H9 (cell line): ENCODE data around the gene IQCK. TPM values are rescaled to one million over a fixed set of nuclear protein-coding genes. Genes with fewer than 3 reads are reported as not detected.

Experiments used
- DNase-seq: peaks from one replicate; pipeline ENCODE4 v3.0.0-alpha.2; 2017
- H2AFZ ChIP-seq: one replicate; pipeline ENCODE4 v1.6.1; 2013; ENCODE audit warnings: mild to moderate bottlenecking, low read length, control low read depth, moderate library complexity
- H2AK5ac ChIP-seq: 2 replicates; pipeline ENCODE4 v1.6.1; 2013; ENCODE audit warnings: low read length, control low read depth, mixed read lengths; ENCODE audit not compliant: insufficient read length
- H2BK120ac ChIP-seq: one replicate; pipeline ENCODE4 v1.6.1; 2013; ENCODE audit warnings: low read depth, mild to moderate bottlenecking, low read length, control low read depth, inconsistent platforms; ENCODE audit not compliant: poor library complexity, severe bottlenecking
- H2BK12ac ChIP-seq: 2 replicates; pipeline ENCODE4 v1.6.1; 2013; ENCODE audit warnings: low read length, control low read depth, mixed read lengths, low read depth; ENCODE audit not compliant: insufficient read length
- H2BK15ac ChIP-seq: 2 replicates; pipeline ENCODE4 v1.6.1; 2013; ENCODE audit warnings: low read depth, low read length, control low read depth
- H2BK20ac ChIP-seq: one replicate; pipeline ENCODE4 v1.6.1; 2013; ENCODE audit warnings: low read depth, mild to moderate bottlenecking, low read length, control low read depth, inconsistent platforms; ENCODE audit not compliant: poor library complexity, severe bottlenecking
- H2BK5ac ChIP-seq: 2 replicates; pipeline ENCODE4 v1.6.1; 2013; ENCODE audit warnings: low read length, control low read depth, mixed read lengths; ENCODE audit not compliant: insufficient read length
- H3K14ac ChIP-seq: 2 replicates; pipeline ENCODE4 v1.6.1; 2013; ENCODE audit warnings: low read length, control low read depth; ENCODE audit not compliant: insufficient read depth
- H3K18ac ChIP-seq: 2 replicates; pipeline ENCODE4 v1.6.1; 2013; ENCODE audit warnings: low read depth, mild to moderate bottlenecking, mixed read lengths, low read length, control low read depth; ENCODE audit not compliant: insufficient read length
- H3K23ac ChIP-seq: 2 replicates; pipeline ENCODE4 v1.6.1; 2013; ENCODE audit warnings: low read length, control low read depth, mixed read lengths, low read depth; ENCODE audit not compliant: insufficient read length
- H3K23me2 ChIP-seq: 2 replicates; pipeline ENCODE4 v1.6.1; 2013; ENCODE audit warnings: low read depth, mild to moderate bottlenecking, mixed read lengths, low read length, control low read depth; ENCODE audit not compliant: insufficient read length, poor library complexity, severe bottlenecking
- H3K27ac ChIP-seq: 2 replicates; pipeline ENCODE4 v1.5.1; 2013; ENCODE audit warnings: low read length, control low read depth, mixed read lengths, low read depth; ENCODE audit not compliant: insufficient read length
- H3K27me3 ChIP-seq: 2 replicates; pipeline ENCODE4 v1.6.1; 2013; ENCODE audit warnings: low read length, control low read depth, inconsistent platforms; ENCODE audit not compliant: insufficient read depth
- H3K4ac ChIP-seq: 2 replicates; pipeline ENCODE4 v1.6.1; 2013; ENCODE audit warnings: low read depth, mild to moderate bottlenecking, control low read depth, inconsistent platforms, low read length, moderate library complexity
- H3K4me1 ChIP-seq: 2 replicates; pipeline ENCODE4 v1.6.1; 2013; ENCODE audit warnings: low read length, control low read depth, inconsistent platforms; ENCODE audit not compliant: insufficient read depth
- H3K4me2 ChIP-seq: 2 replicates; pipeline ENCODE4 v1.6.1; 2013; ENCODE audit warnings: low read length, control low read depth, mixed read lengths; ENCODE audit not compliant: insufficient read length, insufficient read depth
- H3K56ac ChIP-seq: 2 replicates; pipeline ENCODE4 v1.6.1; 2013; ENCODE audit warnings: low read depth, mild to moderate bottlenecking, mixed read lengths, low read length, control low read depth; ENCODE audit not compliant: insufficient read length
- H3K79me1 ChIP-seq: 2 replicates; pipeline ENCODE4 v1.6.1; 2013; ENCODE audit warnings: low read depth, mild to moderate bottlenecking, moderate library complexity, low read length, control low read depth, inconsistent platforms; ENCODE audit not compliant: insufficient read depth, poor library complexity, severe bottlenecking
- H3K79me2 ChIP-seq: 2 replicates; pipeline ENCODE4 v1.6.1; 2013; ENCODE audit warnings: low read length, control low read depth, inconsistent platforms; ENCODE audit not compliant: insufficient read depth
- H3K9ac ChIP-seq: 2 replicates; pipeline ENCODE4 v1.6.1; 2013; ENCODE audit warnings: low read length, control low read depth, mixed read lengths; ENCODE audit not compliant: insufficient read length; ENCODE audit errors: extremely low read depth
- H3K9me3 ChIP-seq: one replicate; pipeline ENCODE4 v1.6.1; 2013; ENCODE audit warnings: low read depth, low read length, inconsistent platforms; ENCODE audit not compliant: control insufficient read depth
- H3T11ph ChIP-seq: one replicate; pipeline ENCODE4 v1.6.1; 2013; ENCODE audit warnings: mild to moderate bottlenecking, low read length, control low read depth, inconsistent platforms
- H4K20me1 ChIP-seq: one replicate; pipeline ENCODE4 v1.6.1; 2013; ENCODE audit not compliant: control insufficient read depth, insufficient read length, insufficient read depth
- H4K5ac ChIP-seq: 2 replicates; pipeline ENCODE4 v1.6.1; 2013; ENCODE audit warnings: low read depth, mild to moderate bottlenecking, mixed read lengths, low read length, control low read depth; ENCODE audit not compliant: insufficient read length
- H4K8ac ChIP-seq: replicated peaks from 2 replicates; pipeline ENCODE4 v1.6.1; 2013; ENCODE audit warnings: low read length, control low read depth, mixed read lengths, low read depth; ENCODE audit not compliant: insufficient read length
- H4K91ac ChIP-seq: 2 replicates; pipeline ENCODE4 v1.6.1; 2013; ENCODE audit warnings: low read depth, mild to moderate bottlenecking, moderate library complexity, mixed read lengths, low read length, control low read depth; ENCODE audit not compliant: insufficient read length
- H3K27ac Mint-ChIP-seq, 3 experiments: 2 replicates in 2 of 3; 3 replicates in 1 of 3; pipeline ENCODE4 v1.8.0; 2020 to 2021; ENCODE audit warnings: mixed read lengths in 3 of 3, mild to moderate bottlenecking in 1 of 3, moderate library complexity in 1 of 3
- H3K27me3 Mint-ChIP-seq: 2 replicates; pipeline ENCODE4 v1.8.0; 2021; ENCODE audit warnings: low read depth, mild to moderate bottlenecking, moderate library complexity, mixed read lengths
- H3K36me3 Mint-ChIP-seq, 3 experiments: 2 replicates in 2 of 3; 3 replicates in 1 of 3; pipeline ENCODE4 v1.8.0; 2020 to 2021; ENCODE audit warnings: low read depth in 3 of 3, mixed read lengths in 3 of 3; ENCODE audit not compliant: insufficient read depth in 1 of 3
- H3K4me1 Mint-ChIP-seq, 2 experiments: 2 replicates each; pipeline ENCODE4 v1.8.0; 2020; ENCODE audit warnings: mixed read lengths in 2 of 2
- H3K4me3 Mint-ChIP-seq, 2 experiments: 2 replicates in 1 of 2; 3 replicates in 1 of 2; pipeline ENCODE4 v1.8.0; 2020 to 2021; ENCODE audit warnings: mild to moderate bottlenecking in 2 of 2, mixed read lengths in 2 of 2, moderate library complexity in 1 of 2
- H3K9me3 Mint-ChIP-seq, 2 experiments: 2 replicates in 1 of 2; 3 replicates in 1 of 2; pipeline ENCODE4 v1.8.0; 2020; ENCODE audit warnings: mild to moderate bottlenecking in 2 of 2, mixed read lengths in 2 of 2, moderate library complexity in 1 of 2
- WGBS: extraction: QIAGEN DNeasy Blood & Tissue Kit; methylation state at CpG from one replicate; pipeline ENCODE4 v1.1.7; 2013; ENCODE audit warnings: missing lambda C conversion rate, low lambda C conversion rate, mixed read lengths; ENCODE audit not compliant: insufficient read length; ENCODE audit errors: extremely low coverage; 5-methylcytosine and 5-hydroxymethylcytosine counted together
- long read RNA-seq: library from polyadenylated mRNA; unstranded; transcript quantifications from one replicate; pipeline ENCODE4 v2.0.0, GENCODE V29; 2020
- total RNA-seq: library from RNA; stranded (reverse); gene quantifications from 2 replicates; pipeline ENCODE4 v1.2.1, GENCODE V29; 2021
- TF ChIP-seq, protein P1 (sequence below): fragments of 200-600 bp; sonication (generic); conservative IDR thresholded peaks from 3 replicates; pipeline ENCODE4 v1.8.0; 2021; ENCODE audit warnings: antibody characterized with exemption, mild to moderate bottlenecking

The IQCK gene, protein sequence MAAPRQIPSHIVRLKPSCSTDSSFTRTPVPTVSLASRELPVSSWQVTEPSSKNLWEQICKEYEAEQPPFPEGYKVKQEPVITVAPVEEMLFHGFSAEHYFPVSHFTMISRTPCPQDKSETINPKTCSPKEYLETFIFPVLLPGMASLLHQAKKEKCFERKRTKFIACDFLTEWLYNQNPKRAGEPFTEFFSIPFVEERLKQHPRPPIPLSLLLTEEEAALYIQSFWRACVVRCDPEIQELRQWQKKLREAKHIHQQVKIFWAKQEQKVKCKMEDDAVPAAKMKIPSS
- total RNA-seq: 5.8 and 9.0 TPM in 2 replicates
- long read RNA-seq, partial matches to known transcripts: 19 of 32 reads
- long read RNA-seq, other reads (novel, unspliced or antisense): 10 of 32 reads

DNA sequence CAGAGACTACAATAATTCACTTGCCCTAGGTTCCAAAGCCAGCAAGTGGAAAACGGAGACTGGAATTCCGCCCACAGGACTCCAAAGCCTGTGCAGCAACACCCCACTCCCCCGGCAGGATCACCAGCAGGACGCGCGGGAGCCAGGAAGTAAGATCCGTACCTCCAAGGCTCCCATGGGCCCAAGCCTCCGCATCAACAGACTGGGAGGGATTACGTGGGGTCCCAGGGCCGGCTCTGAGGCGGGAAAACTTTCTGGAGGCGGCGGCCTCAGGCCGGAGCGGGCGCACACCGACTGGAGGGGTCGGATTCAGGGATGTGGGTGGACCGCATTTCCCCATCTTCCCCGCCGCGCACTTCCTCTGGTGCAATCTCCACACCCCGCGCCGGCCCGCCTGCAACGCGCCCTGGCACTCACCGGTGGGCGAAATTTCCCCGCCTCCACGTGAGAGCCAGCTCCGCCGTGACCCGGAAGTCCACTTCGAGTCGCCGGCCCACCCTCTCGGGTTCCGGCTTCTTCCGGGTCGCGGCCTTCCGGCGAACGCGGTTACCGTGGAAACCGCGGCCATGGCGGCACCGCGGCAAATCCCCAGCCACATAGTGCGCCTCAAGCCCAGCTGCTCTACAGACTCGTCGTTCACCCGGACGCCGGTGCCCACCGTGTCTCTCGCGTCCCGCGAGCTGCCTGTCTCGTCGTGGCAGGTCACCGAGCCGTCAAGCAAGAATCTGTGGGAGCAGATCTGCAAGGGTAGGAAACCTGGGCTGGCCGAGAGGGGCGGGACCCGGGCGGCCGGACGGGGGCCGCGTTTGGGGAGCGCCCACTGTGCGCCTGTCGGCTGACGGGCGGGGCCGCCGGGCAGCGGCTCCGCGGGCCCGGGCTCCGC lies at the start of gene IQCK, which contains the start of gene KNOP1:
TSS of gene IQCK (plus strand) at position 531 of the 883 bp plus-strand sequence. CDS start at position 567, 36 bp downstream.
TSS of gene KNOP1 (minus strand) at position 487 of the 883 bp plus-strand sequence. CDS start 3,192 bp downstream, outside the sequence.
- TF ChIP-seq, protein P1, sequence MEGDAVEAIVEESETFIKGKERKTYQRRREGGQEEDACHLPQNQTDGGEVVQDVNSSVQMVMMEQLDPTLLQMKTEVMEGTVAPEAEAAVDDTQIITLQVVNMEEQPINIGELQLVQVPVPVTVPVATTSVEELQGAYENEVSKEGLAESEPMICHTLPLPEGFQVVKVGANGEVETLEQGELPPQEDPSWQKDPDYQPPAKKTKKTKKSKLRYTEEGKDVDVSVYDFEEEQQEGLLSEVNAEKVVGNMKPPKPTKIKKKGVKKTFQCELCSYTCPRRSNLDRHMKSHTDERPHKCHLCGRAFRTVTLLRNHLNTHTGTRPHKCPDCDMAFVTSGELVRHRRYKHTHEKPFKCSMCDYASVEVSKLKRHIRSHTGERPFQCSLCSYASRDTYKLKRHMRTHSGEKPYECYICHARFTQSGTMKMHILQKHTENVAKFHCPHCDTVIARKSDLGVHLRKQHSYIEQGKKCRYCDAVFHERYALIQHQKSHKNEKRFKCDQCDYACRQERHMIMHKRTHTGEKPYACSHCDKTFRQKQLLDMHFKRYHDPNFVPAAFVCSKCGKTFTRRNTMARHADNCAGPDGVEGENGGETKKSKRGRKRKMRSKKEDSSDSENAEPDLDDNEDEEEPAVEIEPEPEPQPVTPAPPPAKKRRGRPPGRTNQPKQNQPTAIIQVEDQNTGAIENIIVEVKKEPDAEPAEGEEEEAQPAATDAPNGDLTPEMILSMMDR: no peak
- H3K4ac ChIP-seq: no peak within 1 kb of the TSS; the same call in 1 of the 2 replicates
- peak within 1 kb of the TSS; percentile 91; the same call in 1 of the 2 replicates for H3K14ac ChIP-seq
- no peaks in the 10 kb centered on the region for H3K27me3 Mint-ChIP-seq
- H3K4me2 ChIP-seq: peak within 1 kb of the TSS; percentile 99
- no peak within 1 kb of the TSS for H3K56ac ChIP-seq
- H2BK20ac ChIP-seq: no peak within 1 kb of the TSS
- peaks cover 4% of the 10 kb centered on the region for H3K79me1 ChIP-seq
- peak within 1 kb of the TSS; percentile 12 for H3K27ac ChIP-seq
- H3K23ac ChIP-seq: no peak within 1 kb of the TSS
- H4K5ac ChIP-seq: no peak within 1 kb of the TSS
- no peaks in the 10 kb centered on the region for H3K9me3 ChIP-seq
- peaks cover 29% of the 10 kb centered on the region for H3K79me2 ChIP-seq
- H2AK5ac ChIP-seq: no peak within 1 kb of the TSS
- no peak within 1 kb of the TSS for H2BK12ac ChIP-seq
- H2AFZ ChIP-seq: peak within 1 kb of the TSS; percentile 83
- H3K27me3 ChIP-seq: no peaks in the 10 kb centered on the region
- H2BK120ac ChIP-seq: no peak within 1 kb of the TSS
- H3K23me2 ChIP-seq: peaks cover 7% of the 10 kb centered on the region
- H2BK15ac ChIP-seq: no peak within 1 kb of the TSS
- H3K27ac Mint-ChIP-seq: peak within 1 kb of the TSS; percentile 97 to 99 (median 99)
- H3K4me1 ChIP-seq: peaks cover 6% of the 10 kb centered on the region; the same call in 1 of the 2 replicates
- H3K36me3 Mint-ChIP-seq: peaks cover 32 to 41% (median 32%) of the 10 kb centered on the region in 3 experiments
- no peaks in the 10 kb centered on the region for H4K20me1 ChIP-seq
- peak within 1 kb of the TSS; percentile 94 for H3K9ac ChIP-seq
- H3K9me3 Mint-ChIP-seq: no peaks in the 10 kb centered on the region
- no peak within 1 kb of the TSS for H4K8ac ChIP-seq
- H2BK5ac ChIP-seq: no peak within 1 kb of the TSS
- peak within 1 kb of the TSS; percentile 98 to 99 for H3K4me3 Mint-ChIP-seq
- DNase-seq: peak; percentile 91
- H3T11ph ChIP-seq: no peak within 1 kb of the TSS
- peak within 1 kb of the TSS; percentile 88 for H3K18ac ChIP-seq
- H4K91ac ChIP-seq: no peak within 1 kb of the TSS
- peaks cover 39 to 61% of the 10 kb centered on the region in 2 experiments for H3K4me1 Mint-ChIP-seq
- no CpG with 5 or more reads among the region's 88 CpGs for WGBS
